ENCODE results near the gene CUL7. TPM values are rescaled to one million over a fixed set of nuclear protein-coding genes. Genes with fewer than 3 reads are reported as not detected.
A peak's percentile ranks its signal among the peaks of the same experiment; 100 is the strongest.

CUL7 gene
- total and polyA plus RNA-seq, 9 of the 15 experiments (the other 6 are each of a cell fraction or from before 2014, with no cell fraction given), result 0.44 to 20.1 (median 8.6) TPM

- TF ChIP-seq FOXK1 (CRISPR knock-in tag; IDR thresholded peaks at IDR 0.05; ENCODE audit: borderline replicate concordance) (no peak), SMARCB1 (IDR thresholded peaks at IDR 0.05; ENCODE audit: insufficient read length, low read depth) (no peak), ETV6 (IDR thresholded peaks at IDR 0.05; ENCODE audit: borderline replicate concordance in 1 of 2, low read depth in 2 of 2, low read length in 1 of 2) (0 out of 4 replicates have a peak, but pooled peaks of 1 of the 2 experiments have one; percentile 22), ETV6 (CRISPR knock-in tag; IDR thresholded peaks at IDR 0.05; ENCODE audit: borderline replicate concordance) (peak; percentile 18; the same call in 1 of the 2 replicates), NBN (IDR thresholded peaks at IDR 0.05; ENCODE audit: low read depth) (0 out of 2 replicates have a peak, but pooled peaks have one; percentile 64), HLTF (IDR thresholded peaks at IDR 0.05) (peak; percentile 80; the same call in 1 of the 2 replicates), MTA1 (IDR thresholded peaks at IDR 0.05; ENCODE audit: borderline replicate concordance) (no peak), MBD2 (IDR thresholded peaks at IDR 0.05; ENCODE audit: borderline replicate concordance, low read depth) (no peak), SUPT5H (IDR thresholded peaks at IDR 0.05) (peak; percentile 29; the same call in 1 of the 2 replicates), ERF (CRISPR knock-in tag; IDR thresholded peaks at IDR 0.05) (peak; percentile 22; the same call in 1 of the 2 replicates), MAFG (tag; conservative IDR thresholded peaks at IDR 0.05) (no peak), ELF2 (CRISPR knock-in tag; IDR thresholded peaks at IDR 0.05) (0 out of 2 replicates have a peak, but pooled peaks have one; percentile 28), FOXP4 (CRISPR knock-in tag; IDR thresholded peaks at IDR 0.05; ENCODE audit: borderline replicate concordance) (0 out of 2 replicates have a peak, but pooled peaks have one; percentile 48), LEF1 (IDR thresholded peaks at IDR 0.05) (0 out of 2 replicates have a peak, but pooled peaks have one; percentile 25), DPF2 (IDR thresholded peaks at IDR 0.05) (peak; percentile 49), SAFB (IDR thresholded peaks at IDR 0.05; ENCODE audit: borderline replicate concordance, low read depth, low read length) (no peak), THRAP3 (IDR thresholded peaks at IDR 0.05; ENCODE audit: borderline replicate concordance) (no peak), GTF2E2 (tag; IDR thresholded peaks at IDR 0.05) (peak; percentile 90; the same call in 1 of the 2 replicates), ZBTB1 (CRISPR knock-in tag; IDR thresholded peaks at IDR 0.05; ENCODE audit: borderline replicate concordance, low read depth) (no peak)
- TF ChIP-seq, protein P1, sequence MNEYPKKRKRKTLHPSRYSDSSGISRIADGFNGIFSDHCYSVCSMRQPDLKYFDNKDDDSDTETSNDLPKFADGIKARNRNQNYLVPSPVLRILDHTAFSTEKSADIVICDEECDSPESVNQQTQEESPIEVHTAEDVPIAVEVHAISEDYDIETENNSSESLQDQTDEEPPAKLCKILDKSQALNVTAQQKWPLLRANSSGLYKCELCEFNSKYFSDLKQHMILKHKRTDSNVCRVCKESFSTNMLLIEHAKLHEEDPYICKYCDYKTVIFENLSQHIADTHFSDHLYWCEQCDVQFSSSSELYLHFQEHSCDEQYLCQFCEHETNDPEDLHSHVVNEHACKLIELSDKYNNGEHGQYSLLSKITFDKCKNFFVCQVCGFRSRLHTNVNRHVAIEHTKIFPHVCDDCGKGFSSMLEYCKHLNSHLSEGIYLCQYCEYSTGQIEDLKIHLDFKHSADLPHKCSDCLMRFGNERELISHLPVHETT (CRISPR knock-in tag; conservative IDR thresholded peaks at IDR 0.05 in 1 of 2, IDR thresholded peaks at IDR 0.05 in 1 of 2), result peak in 1 of 2 experiments; percentile 95; a peak in 2 of 4 replicates
- TF ChIP-seq, protein P2, sequence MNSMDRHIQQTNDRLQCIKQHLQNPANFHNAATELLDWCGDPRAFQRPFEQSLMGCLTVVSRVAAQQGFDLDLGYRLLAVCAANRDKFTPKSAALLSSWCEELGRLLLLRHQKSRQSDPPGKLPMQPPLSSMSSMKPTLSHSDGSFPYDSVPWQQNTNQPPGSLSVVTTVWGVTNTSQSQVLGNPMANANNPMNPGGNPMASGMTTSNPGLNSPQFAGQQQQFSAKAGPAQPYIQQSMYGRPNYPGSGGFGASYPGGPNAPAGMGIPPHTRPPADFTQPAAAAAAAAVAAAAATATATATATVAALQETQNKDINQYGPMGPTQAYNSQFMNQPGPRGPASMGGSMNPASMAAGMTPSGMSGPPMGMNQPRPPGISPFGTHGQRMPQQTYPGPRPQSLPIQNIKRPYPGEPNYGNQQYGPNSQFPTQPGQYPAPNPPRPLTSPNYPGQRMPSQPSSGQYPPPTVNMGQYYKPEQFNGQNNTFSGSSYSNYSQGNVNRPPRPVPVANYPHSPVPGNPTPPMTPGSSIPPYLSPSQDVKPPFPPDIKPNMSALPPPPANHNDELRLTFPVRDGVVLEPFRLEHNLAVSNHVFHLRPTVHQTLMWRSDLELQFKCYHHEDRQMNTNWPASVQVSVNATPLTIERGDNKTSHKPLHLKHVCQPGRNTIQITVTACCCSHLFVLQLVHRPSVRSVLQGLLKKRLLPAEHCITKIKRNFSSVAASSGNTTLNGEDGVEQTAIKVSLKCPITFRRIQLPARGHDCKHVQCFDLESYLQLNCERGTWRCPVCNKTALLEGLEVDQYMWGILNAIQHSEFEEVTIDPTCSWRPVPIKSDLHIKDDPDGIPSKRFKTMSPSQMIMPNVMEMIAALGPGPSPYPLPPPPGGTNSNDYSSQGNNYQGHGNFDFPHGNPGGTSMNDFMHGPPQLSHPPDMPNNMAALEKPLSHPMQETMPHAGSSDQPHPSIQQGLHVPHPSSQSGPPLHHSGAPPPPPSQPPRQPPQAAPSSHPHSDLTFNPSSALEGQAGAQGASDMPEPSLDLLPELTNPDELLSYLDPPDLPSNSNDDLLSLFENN (IDR thresholded peaks at IDR 0.05; ENCODE audit: low read depth in 2 of 2, low read length in 2 of 2), result peak in 1 of 2 experiments; percentile 7; a peak in 1 of 4 replicates
Observed at GRCh38 chr6:43013097-43013842, 40.4 kb downstream of the CUL7 start (continued).
